ENCODE results near the gene ARID1B. TPM values are rescaled to one million over a fixed set of nuclear protein-coding genes. Genes with fewer than 3 reads are reported as not detected.

ARID1B gene
- total RNA-seq, 1 donor from 2014 or later, result 75.4 TPM

- no peak overlapping the region for H3K9ac ChIP-seq (ENCODE audit: low read length)
- H3K27ac ChIP-seq (ENCODE audit: low read depth, low read length), result no peak overlapping the region
- no peak overlapping the region for H3K4me3 ChIP-seq (ENCODE audit: insufficient read depth, low read depth, low read length)
- H4K20me1 ChIP-seq (ENCODE audit: insufficient read depth, low read length), result peaks cover 92% of the 10 kb centered on the region
- DNase-seq (ENCODE audit: low read depth), result no peak
- H3K27me3 ChIP-seq (ENCODE audit: insufficient read depth, low read length), result no peaks in the 10 kb centered on the region
- no peaks in the 10 kb centered on the region for H3K4me1 ChIP-seq (ENCODE audit: insufficient read depth, low read length)
- Mint-ChIP-seq H3K27me3 (ENCODE audit: low read depth, unreplicated experiment) (no peaks in the 10 kb centered on the region), H3K36me3 (ENCODE audit: low read depth, unreplicated experiment) (peaks cover 3% of the 10 kb centered on the region), H3K27ac (ENCODE audit: unreplicated experiment) (no peak overlapping the region), H3K4me1 (ENCODE audit: low read depth, unreplicated experiment) (peaks cover 21% of the 10 kb centered on the region), H3K4me3 (ENCODE audit: unreplicated experiment) (no peak overlapping the region), H3K9me3 (ENCODE audit: unreplicated experiment) (no peaks in the 10 kb centered on the region)
- no peaks in the 10 kb centered on the region for H3K36me3 ChIP-seq (ENCODE audit: insufficient read depth, low read length)
- H3K9me3 ChIP-seq (ENCODE audit: insufficient read depth, low read depth, low read length), result no peaks in the 10 kb centered on the region
- H2AFZ ChIP-seq (ENCODE audit: low read depth, low read length), result no peak overlapping the region
- no peak for TF ChIP-seq CTCF (IDR thresholded peaks at IDR 0.05; ENCODE audit: insufficient read depth, low read depth, low read length)
- TF ChIP-seq EZH2 (IDR thresholded peaks at IDR 0.05; ENCODE audit: insufficient read depth, low read length), result no peak
- no peak overlapping the region for H3K4me2 ChIP-seq (ENCODE audit: low read length)
- H3K79me2 ChIP-seq (ENCODE audit: insufficient read depth, low read length), result peaks cover 100% of the 10 kb centered on the region
- FAIRE-seq, result no peak
Measured at GRCh38 chr6:156806155-156806554, 29.0 kb downstream of the ARID1B start.

- TF ChIP-seq EZH2 (IDR thresholded peaks at IDR 0.05; ENCODE audit: insufficient read depth, low read length), result no peak
- no peak for FAIRE-seq
- Histone ChIP-seq H3K4me3 (ENCODE audit: insufficient read depth, low read depth, low read length) (no peak overlapping the region), H4K20me1 (ENCODE audit: insufficient read depth, low read length) (peaks cover 92% of the 10 kb centered on the region), H3K79me2 (ENCODE audit: insufficient read depth, low read length) (peaks cover 100% of the 10 kb centered on the region), H3K27ac (ENCODE audit: low read depth, low read length) (no peak overlapping the region), H3K9me3 (ENCODE audit: insufficient read depth, low read depth, low read length) (no peaks in the 10 kb centered on the region), H3K4me1 (ENCODE audit: insufficient read depth, low read length) (no peaks in the 10 kb centered on the region), H3K9ac (ENCODE audit: low read length) (no peak overlapping the region), H3K36me3 (ENCODE audit: insufficient read depth, low read length) (no peaks in the 10 kb centered on the region), H3K4me2 (ENCODE audit: low read length) (no peak overlapping the region), H3K27me3 (ENCODE audit: insufficient read depth, low read length) (no peaks in the 10 kb centered on the region), H2AFZ (ENCODE audit: low read depth, low read length) (no peak overlapping the region)
- no peaks in the 10 kb centered on the region for H3K27me3 Mint-ChIP-seq (ENCODE audit: low read depth, unreplicated experiment)
- H3K9me3 Mint-ChIP-seq (ENCODE audit: unreplicated experiment), result no peaks in the 10 kb centered on the region
- H3K4me1 Mint-ChIP-seq (ENCODE audit: low read depth, unreplicated experiment), result peaks cover 21% of the 10 kb centered on the region
- no peak overlapping the region for H3K27ac Mint-ChIP-seq (ENCODE audit: unreplicated experiment)
- no peak for DNase-seq (ENCODE audit: low read depth)
- no peak overlapping the region for H3K4me3 Mint-ChIP-seq (ENCODE audit: unreplicated experiment)
- peaks cover 3% of the 10 kb centered on the region for H3K36me3 Mint-ChIP-seq (ENCODE audit: low read depth, unreplicated experiment)
Measured at GRCh38 chr6:156807028-156807427, 29.9 kb downstream of the ARID1B start.

DNA sequence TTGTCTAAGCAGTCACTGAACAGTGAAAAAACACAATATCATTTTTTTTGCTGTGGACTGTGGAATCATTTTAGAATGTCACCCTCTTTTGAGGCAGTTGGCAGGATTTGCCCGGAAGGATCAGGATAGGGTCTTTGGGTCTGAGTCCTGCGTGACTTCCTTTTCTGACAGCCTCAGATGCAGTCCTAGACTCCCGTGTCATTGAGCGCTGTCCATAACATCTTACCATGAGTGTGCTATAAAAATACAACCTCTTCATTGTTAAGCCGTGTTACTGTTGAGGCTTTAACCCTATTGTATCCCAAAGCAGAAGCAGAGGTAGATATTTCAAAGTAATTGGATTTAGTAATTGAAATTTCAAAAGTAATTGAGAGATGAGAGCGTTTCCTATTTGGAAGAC lies 30.6 kb downstream of the ARID1B start:
- H3K27ac ChIP-seq (ENCODE audit: low read depth, low read length), result no peak overlapping the region
- no peak overlapping the region for H3K4me2 ChIP-seq (ENCODE audit: low read length)
- H3K4me3 Mint-ChIP-seq (ENCODE audit: unreplicated experiment), result no peak overlapping the region
- H3K9me3 Mint-ChIP-seq (ENCODE audit: unreplicated experiment), result no peaks in the 10 kb centered on the region
- H3K9me3 ChIP-seq (ENCODE audit: insufficient read depth, low read depth, low read length), result no peaks in the 10 kb centered on the region
- peaks cover 92% of the 10 kb centered on the region for H4K20me1 ChIP-seq (ENCODE audit: insufficient read depth, low read length)
- DNase-seq (ENCODE audit: low read depth) (no peak), FAIRE-seq (no peak)
- peak overlapping the region; percentile 18 for H3K27ac Mint-ChIP-seq (ENCODE audit: unreplicated experiment)
- no peaks in the 10 kb centered on the region for H3K4me1 ChIP-seq (ENCODE audit: insufficient read depth, low read length)
- TF ChIP-seq CTCF (IDR thresholded peaks at IDR 0.05; ENCODE audit: insufficient read depth, low read depth, low read length) (no peak), EZH2 (IDR thresholded peaks at IDR 0.05; ENCODE audit: insufficient read depth, low read length) (no peak)
- peaks cover 3% of the 10 kb centered on the region for H3K36me3 Mint-ChIP-seq (ENCODE audit: low read depth, unreplicated experiment)
- H3K36me3 ChIP-seq (ENCODE audit: insufficient read depth, low read length), result no peaks in the 10 kb centered on the region
- H3K4me3 ChIP-seq (ENCODE audit: insufficient read depth, low read depth, low read length), result no peak overlapping the region
- H3K79me2 ChIP-seq (ENCODE audit: insufficient read depth, low read length), result peaks cover 100% of the 10 kb centered on the region
- H2AFZ ChIP-seq (ENCODE audit: low read depth, low read length), result no peak overlapping the region
- no peaks in the 10 kb centered on the region for H3K27me3 Mint-ChIP-seq (ENCODE audit: low read depth, unreplicated experiment)
- no peaks in the 10 kb centered on the region for H3K27me3 ChIP-seq (ENCODE audit: insufficient read depth, low read length)
- no peak overlapping the region for H3K9ac ChIP-seq (ENCODE audit: low read length)
- H3K4me1 Mint-ChIP-seq (ENCODE audit: low read depth, unreplicated experiment), result peaks cover 21% of the 10 kb centered on the region

Data from astrocyte (in vitro differentiated cells and primary cell).